HG03159 (cell line): ENCODE data around the gene EXOSC10.

Source experiments
- ATAC-seq: cut with Tn5 transposase; IDR thresholded peaks from one replicate; pipeline ENCODE4 v1.9.1; 2021; ENCODE audit warnings: mild to moderate bottlenecking, moderate library complexity; ENCODE audit not compliant: unreplicated experiment

EXOSC10 gene

GRCh38 chr1:11099310-11100148, at the start of gene EXOSC10:
TSS of gene EXOSC10 (minus strand) at chr1:11099869. CDS start at chr1:11099831, 38 bp downstream.
- ATAC-seq: peak; percentile 87

DNA sequence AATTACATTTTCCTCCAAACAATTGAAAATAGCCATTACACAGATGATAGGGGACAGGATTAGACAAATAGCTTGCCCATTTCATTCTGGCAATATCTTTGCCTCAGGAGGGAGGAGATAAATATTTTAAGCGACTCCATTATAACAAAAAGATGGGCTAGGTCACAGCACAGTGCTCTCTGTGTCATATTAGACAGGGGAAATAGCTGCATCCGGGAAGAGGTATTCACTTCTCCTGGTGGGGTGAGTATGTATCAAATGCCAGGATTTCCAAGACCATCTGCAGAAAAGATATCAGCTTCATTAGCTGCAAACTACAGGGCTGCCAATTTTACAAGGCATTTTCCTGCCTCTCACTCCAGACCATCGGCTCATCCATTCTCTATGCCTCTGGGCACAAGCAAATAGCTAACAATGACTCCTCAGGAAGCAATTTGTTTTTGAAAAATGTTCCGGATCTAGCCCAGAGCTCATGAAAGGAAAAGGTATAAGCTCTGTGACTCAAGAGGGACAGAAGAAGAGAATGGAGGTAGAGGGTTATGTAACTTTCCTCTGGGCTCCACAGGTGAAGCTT, 47.6 kb upstream of the EXOSC10 start:
- no peak for ATAC-seq

DNA sequence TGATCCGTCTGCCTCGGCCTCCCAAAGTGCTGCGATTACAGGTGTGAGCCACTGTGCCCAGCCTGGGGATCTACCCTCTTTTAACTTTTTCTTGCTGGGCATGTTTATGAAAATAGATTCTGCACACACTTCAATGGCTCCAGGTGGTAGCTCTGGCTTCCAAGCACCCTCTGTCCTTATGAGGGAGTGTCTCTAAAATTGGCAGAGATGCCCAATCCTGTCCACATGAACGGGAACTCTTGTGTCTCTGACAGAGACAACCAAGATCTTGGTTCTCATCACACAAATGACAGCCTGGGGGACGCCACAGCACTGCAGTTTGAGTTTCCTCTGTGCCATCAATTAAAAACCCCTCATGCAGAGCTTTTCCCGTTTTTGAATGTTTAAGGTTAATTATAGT, 46.1 kb upstream of the EXOSC10 start:
- ATAC-seq: no peak

GRCh38 chr1:11144570-11145256, 45.0 kb upstream of the EXOSC10 start:
- ATAC-seq: no peak

- ATAC-seq: no peak
These were observed 44.2 kb upstream of the EXOSC10 start for GRCh38 chr1:11143907-11144306.

DNA sequence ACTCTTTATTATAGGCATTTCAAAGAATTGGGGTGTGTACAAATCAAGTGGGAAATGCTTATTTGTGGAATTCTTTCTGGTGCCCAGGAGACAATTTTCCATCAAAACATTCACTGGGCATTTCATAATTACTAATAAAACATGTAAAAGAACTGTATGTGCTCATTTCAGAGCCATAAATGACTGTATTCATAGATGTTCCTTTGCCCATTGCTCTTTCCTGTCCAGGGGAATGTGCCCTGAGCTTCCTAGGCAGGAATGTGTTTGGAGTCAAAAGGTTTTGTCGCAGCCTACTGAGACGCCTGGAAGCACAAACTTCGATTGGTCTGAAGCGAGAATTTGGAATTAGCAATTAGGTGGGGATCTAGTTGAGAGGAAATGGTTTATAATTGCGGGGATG, 43.7 kb upstream of the EXOSC10 start:
- ATAC-seq: no peak

DNA sequence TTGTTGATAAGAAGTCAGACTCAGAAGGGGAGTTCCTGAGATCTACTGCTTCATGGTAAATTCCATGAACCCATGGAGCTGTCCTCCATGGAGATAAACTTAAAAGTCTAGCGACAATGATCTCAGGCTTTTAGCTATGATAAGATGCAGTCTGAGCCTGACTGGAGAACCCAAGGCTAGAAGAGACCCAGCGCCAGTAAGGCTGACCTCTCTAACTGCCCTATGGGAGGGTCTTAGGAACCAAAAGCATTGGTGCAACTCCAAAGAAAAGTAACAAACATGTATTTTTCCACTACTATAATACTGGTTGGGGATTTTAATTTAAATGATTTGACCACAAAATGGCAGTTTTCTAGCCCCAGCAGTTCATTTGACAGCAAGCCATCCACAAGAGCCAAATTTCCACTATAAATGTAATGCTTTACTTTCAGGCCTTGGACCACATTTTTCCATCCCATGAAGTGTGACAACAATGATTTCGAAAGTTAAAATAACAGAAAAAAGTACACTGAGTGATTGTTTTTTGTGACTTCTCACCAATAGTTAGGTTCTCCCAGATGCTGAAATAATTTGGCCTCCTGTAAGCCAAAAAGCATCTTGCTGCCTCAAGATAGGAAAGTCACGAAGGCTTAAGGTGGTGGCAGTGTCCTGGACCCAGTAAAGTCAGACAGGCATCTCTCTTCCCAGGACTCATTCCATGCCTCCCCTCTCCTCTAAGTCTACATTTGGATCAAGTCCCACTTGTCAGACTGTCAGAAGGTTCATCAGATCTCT, 43.1 kb upstream of the EXOSC10 start:
- no peak for ATAC-seq

- no peak for ATAC-seq
These were observed 39.3 kb upstream of the EXOSC10 start for GRCh38 chr1:11138952-11139351.

GRCh38 chr1:11138029-11138428, 38.4 kb upstream of the EXOSC10 start:
- no peak for ATAC-seq

DNA sequence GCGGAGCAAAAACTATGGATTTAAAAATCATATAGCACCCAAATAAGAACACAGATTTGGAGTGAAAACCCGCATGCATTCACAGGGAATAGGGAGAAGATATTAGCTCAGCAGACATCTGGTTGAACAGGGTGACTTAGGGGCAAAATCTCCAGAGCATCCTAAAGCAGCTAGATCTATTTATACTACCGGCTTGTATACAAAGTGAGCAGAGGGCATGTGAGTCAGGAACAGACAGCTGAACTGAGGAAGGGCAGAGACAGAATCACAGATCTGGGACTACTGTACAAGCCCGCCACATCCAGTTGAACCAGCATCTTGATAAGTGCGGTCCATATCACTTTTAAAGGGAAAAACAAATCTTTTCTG, 35.2 kb upstream of the EXOSC10 start:
- ATAC-seq: no peak

DNA sequence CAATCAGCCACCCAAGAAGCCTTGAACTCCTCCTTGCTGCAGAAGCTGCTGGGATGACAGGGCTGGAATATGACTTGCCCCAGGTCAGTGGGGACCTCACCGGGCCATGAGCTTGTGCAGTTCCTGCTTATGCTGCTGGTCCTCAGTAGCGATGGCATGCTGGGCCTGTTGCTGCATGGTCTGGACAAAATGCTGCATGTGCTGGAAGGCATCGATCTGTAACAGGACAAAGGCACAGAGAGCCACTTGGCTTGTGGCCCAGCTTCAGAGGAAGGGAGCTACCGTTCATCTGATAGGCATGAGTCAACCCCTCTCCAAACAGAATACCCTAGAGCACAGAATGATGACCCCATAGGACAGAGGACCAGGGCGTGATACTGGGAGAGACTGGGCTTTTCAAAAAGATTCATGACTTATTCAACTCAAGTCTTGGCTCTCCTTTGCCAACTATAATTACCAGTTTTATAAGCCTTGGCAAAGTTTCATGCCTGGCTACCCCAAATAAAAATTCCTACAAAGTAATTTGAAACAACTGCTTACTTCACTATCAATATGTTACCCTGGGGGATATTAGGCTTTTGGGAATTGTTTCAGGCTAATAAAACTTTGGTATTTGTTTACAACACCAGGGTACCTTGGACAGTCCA, 34.7 kb upstream of the EXOSC10 start:
- no peak for ATAC-seq

DNA sequence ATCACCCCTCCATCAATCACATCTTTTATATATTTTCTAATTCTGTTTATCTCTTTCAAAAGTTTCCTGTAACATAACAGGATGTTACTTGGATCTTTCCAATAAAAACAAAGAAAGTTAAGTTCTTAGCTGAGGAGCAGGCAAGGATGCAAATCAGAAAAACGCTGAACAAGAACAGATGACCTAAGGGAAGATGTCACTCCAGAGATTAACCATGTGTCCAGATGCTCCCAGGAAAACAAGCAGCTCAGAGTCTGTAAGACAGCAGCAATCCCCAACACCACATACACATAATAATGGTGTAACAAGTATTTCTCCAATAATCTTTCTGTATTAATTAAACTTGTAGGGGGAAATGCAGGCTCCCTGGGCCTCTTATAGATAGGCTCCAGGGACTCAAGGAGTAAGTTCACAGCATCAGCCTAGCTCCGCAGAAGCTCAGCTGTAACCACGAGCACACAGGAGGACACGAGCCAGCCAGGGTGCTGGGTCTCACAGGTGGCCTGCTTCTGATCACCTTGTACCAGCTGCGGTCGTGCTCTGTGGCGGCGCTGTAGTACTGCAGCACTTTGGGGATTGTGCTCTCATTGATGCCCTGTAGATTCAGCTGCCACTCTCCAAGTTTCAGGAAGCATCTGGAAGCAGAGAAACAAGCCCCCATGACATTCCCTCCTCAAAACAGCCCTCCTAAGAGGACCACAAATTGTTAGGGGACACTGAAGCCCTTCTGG, 33.1 kb upstream of the EXOSC10 start:
- ATAC-seq: no peak

DNA sequence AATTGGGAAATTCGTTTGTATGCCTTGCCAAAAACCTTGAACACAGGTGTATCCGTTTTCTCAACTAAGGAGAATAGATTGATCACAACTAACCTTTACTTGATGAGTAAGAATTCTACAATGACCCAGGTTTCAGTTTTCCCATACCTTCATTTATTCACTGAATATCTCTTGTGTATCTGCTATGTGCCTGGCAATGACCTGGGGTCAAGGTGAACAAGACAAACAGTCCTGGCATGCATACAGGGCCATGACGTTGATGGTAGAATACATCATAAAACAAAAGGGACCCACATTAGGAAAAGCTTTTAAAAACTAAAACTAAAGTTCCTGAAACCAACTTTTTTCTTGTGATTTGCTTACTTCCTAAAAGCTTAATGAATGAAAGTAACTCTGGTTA, 32.1 kb upstream of the EXOSC10 start:
- ATAC-seq: no peak

DNA sequence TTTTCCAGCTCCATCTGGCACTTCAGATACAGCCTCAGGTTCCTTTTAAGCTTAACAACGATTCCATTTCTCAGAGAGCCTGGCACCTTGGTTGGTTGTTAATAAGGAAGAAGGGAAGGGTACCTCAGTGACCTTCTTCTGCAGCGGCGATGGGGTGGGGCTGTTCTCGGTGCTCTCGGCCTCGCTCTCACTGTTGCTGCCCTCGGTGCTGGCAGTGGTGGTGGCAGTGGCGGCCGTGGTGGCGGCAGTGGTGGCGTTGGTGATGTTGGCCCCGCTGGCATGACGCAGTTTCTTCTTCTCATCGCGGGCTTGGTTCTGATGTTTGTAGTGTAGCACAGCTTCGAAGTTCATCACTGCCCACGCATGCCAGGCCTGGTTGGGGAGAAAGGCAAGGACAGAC, 30.7 kb upstream of the EXOSC10 start:
- ATAC-seq: no peak

DNA sequence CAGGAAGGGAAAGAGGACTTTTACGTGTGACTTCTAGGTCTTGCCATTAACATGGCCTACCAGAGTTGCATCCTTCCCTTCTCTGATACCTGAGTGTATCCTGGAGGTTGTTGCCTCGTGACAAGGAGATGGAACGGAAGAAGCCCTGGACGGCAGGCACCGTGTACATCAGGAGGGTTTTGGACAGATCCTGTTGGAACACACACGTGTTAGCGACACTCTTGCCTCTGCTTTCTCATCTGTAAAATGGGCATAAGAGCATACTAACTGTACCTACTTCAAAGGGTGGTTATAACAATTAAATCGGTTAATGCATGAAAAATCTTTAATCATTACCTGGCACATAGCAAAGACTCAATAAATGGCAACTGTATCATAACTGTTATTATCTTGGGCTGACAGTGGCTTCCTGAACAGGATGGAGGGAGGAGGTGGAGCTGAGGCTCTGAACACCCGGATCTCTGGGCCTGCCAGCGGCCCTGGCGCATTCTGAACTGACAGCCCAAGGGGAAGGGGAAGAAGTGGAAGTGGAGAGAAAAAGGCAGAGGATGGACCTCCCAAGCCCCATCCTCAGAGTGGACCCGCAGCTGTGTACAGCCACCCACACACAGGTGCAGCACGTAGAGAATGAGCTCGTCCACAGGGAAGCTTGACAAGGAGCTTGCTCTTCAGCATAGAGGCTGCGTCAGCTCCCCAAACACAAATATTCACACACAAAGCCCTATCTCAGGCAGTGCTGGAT, 30.2 kb upstream of the EXOSC10 start:
- ATAC-seq: no peak

- no peak for ATAC-seq
These were observed 26.9 kb upstream of the EXOSC10 start for GRCh38 chr1:11126569-11126968.

DNA sequence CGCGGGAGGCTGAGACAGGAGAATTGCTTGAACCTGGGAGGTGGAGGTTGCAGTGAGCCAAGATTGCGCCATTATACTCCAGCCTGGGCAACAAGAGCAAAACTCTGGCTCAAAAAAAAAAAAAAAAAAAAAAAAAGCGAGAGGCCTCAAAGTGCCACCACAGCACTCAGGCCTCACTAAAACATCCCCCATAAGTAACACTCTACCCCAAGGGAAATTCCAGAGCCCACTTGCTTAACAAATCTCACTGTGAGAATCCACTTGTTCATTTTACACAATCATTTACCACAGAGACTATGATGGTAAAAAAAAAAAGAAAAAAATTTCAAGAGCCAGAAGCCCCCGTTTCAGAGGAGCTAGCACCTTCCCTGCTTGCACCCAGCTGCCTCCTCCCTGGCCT, 26.3 kb upstream of the EXOSC10 start:
- no peak for ATAC-seq

DNA sequence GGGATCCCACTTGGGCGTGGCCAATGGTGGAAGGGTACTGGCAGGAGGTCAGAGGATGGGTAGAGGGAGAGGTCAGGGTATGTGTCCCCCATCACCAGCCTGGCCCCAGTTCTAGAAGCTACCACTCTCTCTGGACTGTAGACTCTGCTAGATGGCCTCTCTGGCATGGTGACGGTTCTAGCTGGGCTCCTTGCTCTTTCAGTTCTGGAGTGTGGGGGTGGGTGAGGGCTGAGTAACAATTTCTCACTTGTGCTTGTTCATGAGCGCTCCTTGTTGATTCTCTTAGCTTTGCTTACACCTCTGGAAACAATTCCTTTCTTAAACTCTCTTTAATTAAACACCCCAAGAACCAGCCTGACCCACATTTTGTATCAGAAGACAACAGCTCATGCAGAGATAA, 25.3 kb upstream of the EXOSC10 start:
- no peak for ATAC-seq

GRCh38 chr1:11116318-11116717, 16.6 kb upstream of the EXOSC10 start:
- ATAC-seq: no peak
